Measurements from ENCODE around the gene TTI1. TPM values are rescaled to one million over a fixed set of nuclear protein-coding genes. Genes with fewer than 3 reads are reported as not detected.

The TTI1 gene
- total and polyA plus RNA-seq, 9 of the 15 experiments (the other 6 are each of a cell fraction or from before 2014, with no cell fraction given): 9.8 to 55.1 (median 39.4) TPM

- Histone ChIP-seq H2AFZ (ENCODE audit: low read depth, low read length) (no peak overlapping the region), H3K36me3 (ENCODE audit: control insufficient read depth, insufficient read depth, low read length) (peaks cover 84% of the 10 kb centered on the region), H3K79me2 (ENCODE audit: control insufficient read depth, insufficient read depth, low read length) (no peaks in the 10 kb centered on the region), H4K20me1 (replicated peaks; ENCODE audit: control insufficient read depth, insufficient read depth, low read length) (peaks cover 6% of the 10 kb centered on the region), H3K4me1 (replicated peaks in 1 of 2; ENCODE audit: control insufficient read depth in 2 of 2, insufficient read depth in 2 of 2, low read length in 2 of 2) (peaks cover 0 to 7% of the 10 kb centered on the region in 2 experiments; a peak in 3 of 5 replicates), H3K27me3 (ENCODE audit: control insufficient read depth in 2 of 2, insufficient read depth in 2 of 2, low read length in 2 of 2) (no peaks in the 10 kb centered on the region), H3K9ac (ENCODE audit: insufficient read depth in 1 of 2, low read depth in 2 of 2, low read length in 2 of 2) (no peak overlapping the region), H3K4me3 (no peak overlapping the region), H3K9me3 (replicated peaks; ENCODE audit: control insufficient read depth, insufficient read depth, low read depth, low read length) (no peaks in the 10 kb centered on the region), H3K4me2 (ENCODE audit: insufficient read depth, low read length) (no peak overlapping the region), H3K27ac (ENCODE audit: extremely low read depth, low read depth, low read length) (no peak overlapping the region), H3K9me1 (ENCODE audit: control insufficient read depth, insufficient read depth, low read length) (peaks cover 8% of the 10 kb centered on the region)
- intact Hi-C loops (cut with micrococcal nuclease): no loop called here
- ATAC-seq: no peak
- no peak for FAIRE-seq
- ChIA-PET CTCF (ENCODE audit: low intra/inter-chr PET ratio) (no interaction called here), POLR2A (no interaction called here)
- TF ChIP-seq, protein P1, sequence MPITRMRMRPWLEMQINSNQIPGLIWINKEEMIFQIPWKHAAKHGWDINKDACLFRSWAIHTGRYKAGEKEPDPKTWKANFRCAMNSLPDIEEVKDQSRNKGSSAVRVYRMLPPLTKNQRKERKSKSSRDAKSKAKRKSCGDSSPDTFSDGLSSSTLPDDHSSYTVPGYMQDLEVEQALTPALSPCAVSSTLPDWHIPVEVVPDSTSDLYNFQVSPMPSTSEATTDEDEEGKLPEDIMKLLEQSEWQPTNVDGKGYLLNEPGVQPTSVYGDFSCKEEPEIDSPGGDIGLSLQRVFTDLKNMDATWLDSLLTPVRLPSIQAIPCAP (CRISPR knock-in tag; IDR thresholded peaks at IDR 0.05; ENCODE audit: borderline replicate concordance): no peak
- no peak for TF ChIP-seq RAD51 (IDR thresholded peaks at IDR 0.05; ENCODE audit: borderline replicate concordance, low read depth)
- TF ChIP-seq ZKSCAN8 (CRISPR knock-in tag; IDR thresholded peaks at IDR 0.05): no peak
- no TSS peak for BruUV-seq (replicated peaks)
- 92% methylated on average over 9 of the region's 9 CpGs for WGBS (ENCODE audit: insufficient coverage, low coverage, missing lambda C conversion rate)
- in situ Hi-C loops (cut with MboI): no loop called here
- no peak for DNase-seq (ENCODE audit: extremely low read depth in 1 of 4, low spot score in 3 of 4)
Observed at GRCh38 chr20:37986044-37986858, 47.0 kb downstream of the TTI1 start.
